Epithelial cell of esophagus (primary cell): ENCODE data around the gene RABAC1.
"Not testable (repeated sequence)": the region's sequence is repeated elsewhere in the genome, so short reads cannot be mapped to it uniquely, and the experiment has no call there.

Experiments
- DNase-seq: peaks from one replicate; pipeline ENCODE4 v3.0.0; 2010; ENCODE audit warnings: low read depth
- H3K4me3 ChIP-seq: 2 replicates; pipeline ENCODE4 v1.5.1; 2011; ENCODE audit warnings: mild to moderate bottlenecking, low read length, control low read depth
- CTCF ChIP-seq: IDR thresholded peaks from 2 replicates; pipeline ENCODE4 v1.5.1; 2011; ENCODE audit warnings: low read depth, mild to moderate bottlenecking, low read length, control low read depth, inconsistent platforms; ENCODE audit not compliant: insufficient read depth; ENCODE audit errors: missing control alignments

The RABAC1 gene

GRCh38 chr19:41993612-41994483, 34.7 kb upstream of the RABAC1 start, which contains the start of gene ATP1A3:
Gene ATP1A3 (minus strand): TSS chr19:41994230. CDS start chr19:41994076, 154 bp downstream.
- peak; percentile 66 for DNase-seq
- TF ChIP-seq CTCF = no peak
- H3K4me3 ChIP-seq = no peak within 1 kb of the TSS

- DNase-seq, H3K4me3 ChIP-seq: not testable (repeated sequence)
These were observed 32.9 kb upstream of the RABAC1 start for GRCh38 chr19:41991925-41992569.

- DNase-seq = no peak
- no peak for TF ChIP-seq CTCF
- no peak overlapping the region for H3K4me3 ChIP-seq
These were observed 31.9 kb upstream of the RABAC1 start for GRCh38 chr19:41991025-41991424.

GRCh38 chr19:41990615-41991014, 31.5 kb upstream of the RABAC1 start:
- no peak for DNase-seq
- H3K4me3 ChIP-seq = no peak overlapping the region
- no peak for TF ChIP-seq CTCF

- no peak for DNase-seq
- H3K4me3 ChIP-seq = no peak overlapping the region
- no peak for TF ChIP-seq CTCF
These were observed 30.9 kb upstream of the RABAC1 start for GRCh38 chr19:41990028-41990427.

- no peak for TF ChIP-seq CTCF
- no peak overlapping the region for H3K4me3 ChIP-seq
- no peak for DNase-seq
These were observed 29.8 kb upstream of the RABAC1 start for GRCh38 chr19:41988947-41989346.

GRCh38 chr19:41987141-41987860, 28.2 kb upstream of the RABAC1 start:
- H3K4me3 ChIP-seq = no peak overlapping the region
- no peak for TF ChIP-seq CTCF
- no peak for DNase-seq
